ENCODE results near the gene VMAC. TPM values are rescaled to one million over a fixed set of nuclear protein-coding genes. Genes with fewer than 3 reads are reported as not detected.

Gene VMAC
- total RNA-seq, 8 experiments from 2014 or later = 1.8 to 5.2 (median 3.3) TPM

GRCh38 chr19:5932146-5932545, 27.5 kb downstream of the VMAC start:
- no peak for ATAC-seq (replicated peaks in 6 of 8)
- in situ Hi-C loops (cut with MboI; ENCODE audit: low pct_unique_long_range_greater_than_20kb in 2 of 9, low sequenced_read_pairs in 9 of 9, unreplicated experiment in 9 of 9) = no loop called here
- 80 to 100% (median 97%) methylated on average over 1 to 12 of the region's 18 CpGs; no CpG with 5 or more reads in 4 of the 10 experiments for WGBS, 10 experiments
- peaks cover 2% of the 10 kb centered on the region in 2 donors for H3K4me1 ChIP-seq (replicated peaks in 1 of 2)
- H3K4me3 ChIP-seq = no peak overlapping the region
- H3K27ac ChIP-seq = no peak overlapping the region

- no peak overlapping the region for H3K4me3 ChIP-seq
- 80 to 99% (median 95%) methylated on average over 3 to 18 of the region's 21 CpGs; no CpG with 5 or more reads in 3 of the 10 experiments for WGBS, 10 experiments
- no peaks in the 10 kb centered on the region for H3K4me1 ChIP-seq (replicated peaks in 1 of 2)
- in situ Hi-C loops (cut with MboI; ENCODE audit: low pct_unique_long_range_greater_than_20kb in 2 of 9, low sequenced_read_pairs in 9 of 9, unreplicated experiment in 9 of 9) = no loop called here
- no peak overlapping the region for H3K27ac ChIP-seq
- ATAC-seq (replicated peaks in 6 of 8) = no peak
Observed at GRCh38 chr19:5932609-5933262, 28.1 kb downstream of the VMAC start.

GRCh38 chr19:5933391-5934068, 28.9 kb downstream of the VMAC start:
- H3K4me3 ChIP-seq = no peak overlapping the region
- 70 to 100% (median 85%) methylated on average over 1 to 8 of the region's 20 CpGs; no CpG with 5 or more reads in 6 of the 10 experiments for WGBS, 10 experiments
- H3K4me1 ChIP-seq (replicated peaks in 1 of 2) = no peaks in the 10 kb centered on the region
- ATAC-seq (replicated peaks in 6 of 8) = no peak
- in situ Hi-C loops (cut with MboI; ENCODE audit: low pct_unique_long_range_greater_than_20kb in 2 of 9, low sequenced_read_pairs in 9 of 9, unreplicated experiment in 9 of 9) = no loop called here
- no peak overlapping the region for H3K27ac ChIP-seq

- in situ Hi-C loops (cut with MboI; ENCODE audit: low pct_unique_long_range_greater_than_20kb in 2 of 9, low sequenced_read_pairs in 9 of 9, unreplicated experiment in 9 of 9) = no loop called here
- 40 to 100% (median 100%) methylated on average over 1 to 3 of the region's 5 CpGs; no CpG with 5 or more reads in 4 of the 10 experiments for WGBS, 10 experiments
- ATAC-seq (replicated peaks in 6 of 8) = no peak
- Histone ChIP-seq H3K4me1 (replicated peaks in 1 of 2) (no peaks in the 10 kb centered on the region), H3K4me3 (no peak overlapping the region), H3K27ac (no peak overlapping the region)
Observed at GRCh38 chr19:5934069-5934401, 29.4 kb downstream of the VMAC start.

- 15 to 95% (median 82%) methylated on average over 4 to 15 of the region's 16 CpGs; no CpG with 5 or more reads in 2 of the 10 experiments for WGBS, 10 experiments
- in situ Hi-C loops (cut with MboI; ENCODE audit: low pct_unique_long_range_greater_than_20kb in 2 of 9, low sequenced_read_pairs in 9 of 9, unreplicated experiment in 9 of 9) = no loop called here
- no peak overlapping the region for H3K27ac ChIP-seq
- H3K4me3 ChIP-seq = no peak overlapping the region
- H3K4me1 ChIP-seq (replicated peaks in 1 of 2) = no peaks in the 10 kb centered on the region
- ATAC-seq (replicated peaks in 6 of 8) = peak in 3 of 8 experiments; percentile 36 to 91 (median 57)
Observed at GRCh38 chr19:5934774-5935472, 30.3 kb downstream of the VMAC start.

GRCh38 chr19:5935473-5936291, 31.0 kb downstream of the VMAC start:
- peak in 5 of 8 experiments; percentile 23 to 79 (median 76) for ATAC-seq (replicated peaks in 6 of 8)
- Histone ChIP-seq H3K4me3 (no peak overlapping the region), H3K27ac (no peak overlapping the region), H3K4me1 (replicated peaks in 1 of 2) (no peaks in the 10 kb centered on the region)
- in situ Hi-C loops (cut with MboI; ENCODE audit: low pct_unique_long_range_greater_than_20kb in 2 of 9, low sequenced_read_pairs in 9 of 9, unreplicated experiment in 9 of 9) = no loop called here
- 0 to 100% (median 74%) methylated on average over 1 to 20 of the region's 25 CpGs; no CpG with 5 or more reads in 1 of the 10 experiments for WGBS, 10 experiments

GRCh38 chr19:5936292-5936592, 31.6 kb downstream of the VMAC start:
- no peak overlapping the region for H3K27ac ChIP-seq
- ATAC-seq (replicated peaks in 6 of 8) = peak in 2 of 8 experiments; percentile 52 to 67
- in situ Hi-C loops (cut with MboI; ENCODE audit: low pct_unique_long_range_greater_than_20kb in 2 of 9, low sequenced_read_pairs in 9 of 9, unreplicated experiment in 9 of 9) = no loop called here
- WGBS, 10 experiments = 79 to 96% (median 83%) methylated on average over 1 to 6 of the region's 9 CpGs; no CpG with 5 or more reads in 6 of the 10 experiments
- no peak overlapping the region for H3K4me3 ChIP-seq
- H3K4me1 ChIP-seq (replicated peaks in 1 of 2) = no peaks in the 10 kb centered on the region

GRCh38 chr19:5937550-5937949, 32.9 kb downstream of the VMAC start:
- ATAC-seq (replicated peaks in 6 of 8) = no peak
- no peak overlapping the region for H3K4me3 ChIP-seq
- in situ Hi-C loops (cut with MboI; ENCODE audit: low pct_unique_long_range_greater_than_20kb in 2 of 9, low sequenced_read_pairs in 9 of 9, unreplicated experiment in 9 of 9) = no loop called here
- peaks cover 0 to 12% of the 10 kb centered on the region in 2 donors for H3K4me1 ChIP-seq (replicated peaks in 1 of 2)
- 60 to 100% (median 85%) methylated on average over 1 to 8 of the region's 10 CpGs; no CpG with 5 or more reads in 4 of the 10 experiments for WGBS, 10 experiments
- no peak overlapping the region for H3K27ac ChIP-seq

- ATAC-seq (replicated peaks in 6 of 8) = no peak
- Histone ChIP-seq H3K4me1 (replicated peaks in 1 of 2) (peaks cover 7 to 27% of the 10 kb centered on the region in 2 donors), H3K27ac (no peak overlapping the region), H3K4me3 (no peak overlapping the region)
- in situ Hi-C loops (cut with MboI; ENCODE audit: low pct_unique_long_range_greater_than_20kb in 2 of 9, low sequenced_read_pairs in 9 of 9, unreplicated experiment in 9 of 9) = no loop called here
- WGBS, 10 experiments = 91 to 100% (median 99%) methylated on average over 1 to 10 of the region's 21 CpGs; no CpG with 5 or more reads in 1 of the 10 experiments
Observed at GRCh38 chr19:5940260-5941208, 35.9 kb downstream of the VMAC start.

- WGBS, 10 experiments = 73 to 100% (median 81%) methylated on average over 1 to 7 of the region's 11 CpGs; no CpG with 5 or more reads in 2 of the 10 experiments
- Histone ChIP-seq H3K4me1 (replicated peaks in 1 of 2) (peaks cover 7 to 27% of the 10 kb centered on the region in 2 donors), H3K4me3 (no peak overlapping the region), H3K27ac (no peak overlapping the region)
- ATAC-seq (replicated peaks in 6 of 8) = no peak
- in situ Hi-C loops (cut with MboI; ENCODE audit: low pct_unique_long_range_greater_than_20kb in 2 of 9, low sequenced_read_pairs in 9 of 9, unreplicated experiment in 9 of 9) = no loop called here
Observed at GRCh38 chr19:5941673-5942072, 37.0 kb downstream of the VMAC start.

GRCh38 chr19:5943045-5943444, 38.4 kb downstream of the VMAC start:
- 28 to 83% (median 64%) methylated on average over 1 to 9 of the region's 10 CpGs; no CpG with 5 or more reads in 1 of the 10 experiments for WGBS, 10 experiments
- in situ Hi-C loops (cut with MboI; ENCODE audit: low pct_unique_long_range_greater_than_20kb in 2 of 9, low sequenced_read_pairs in 9 of 9, unreplicated experiment in 9 of 9) = no loop called here
- H3K27ac ChIP-seq = no peak overlapping the region
- no peak overlapping the region for H3K4me3 ChIP-seq
- no peak for ATAC-seq (replicated peaks in 6 of 8)
- H3K4me1 ChIP-seq (replicated peaks in 1 of 2) = peaks cover 16 to 27% of the 10 kb centered on the region in 2 donors

- peak in 5 of 8 experiments; percentile 43 to 59 (median 49) for ATAC-seq (replicated peaks in 6 of 8)
- H3K27ac ChIP-seq = no peak overlapping the region
- in situ Hi-C loops (cut with MboI; ENCODE audit: low pct_unique_long_range_greater_than_20kb in 2 of 9, low sequenced_read_pairs in 9 of 9, unreplicated experiment in 9 of 9) = no loop called here
- WGBS, 10 experiments = 33 to 100% (median 72%) methylated on average over 1 to 7 of the region's 10 CpGs; no CpG with 5 or more reads in 2 of the 10 experiments
- H3K4me1 ChIP-seq (replicated peaks in 1 of 2) = peaks cover 16 to 27% of the 10 kb centered on the region in 2 donors
- H3K4me3 ChIP-seq = no peak overlapping the region
Observed at GRCh38 chr19:5943623-5944022, 39.0 kb downstream of the VMAC start.
